Lung (tissue), 12 donors: Measurements from ENCODE around the gene RNF214. TPM values are rescaled to one million over a fixed set of nuclear protein-coding genes. Genes with fewer than 3 reads are reported as not detected.

ENCODE experiments used
- ATAC-seq: fragments of 200-7000 bp; cut with Tn5 transposase; one replicate; pipeline ENCODE4 v1.9.1; 2020; ENCODE audit warnings: moderate number of reproducible peaks; ENCODE audit not compliant: insufficient read depth, low FRiP score
- DNase-seq, 3 donors: peaks; one replicate each; pipeline ENCODE4 v3.0.0-alpha.2; 2013 to 2017
- H3K27ac ChIP-seq, 2 donors: one replicate each; pipeline ENCODE4 v1.5.1; 2013; ENCODE audit warnings: mild to moderate bottlenecking in 2 of 2, moderate library complexity in 2 of 2, control low read depth in 1 of 2, inconsistent platforms in 1 of 2, low read depth in 1 of 2, low read length in 1 of 2
- H3K27me3 ChIP-seq, 3 donors: one replicate each; pipeline ENCODE4 v1.5.1; 2013; ENCODE audit warnings: low read length in 2 of 3; ENCODE audit not compliant: control insufficient read depth in 3 of 3, insufficient read depth in 3 of 3
- H3K36me3 ChIP-seq, 4 donors: one replicate each; pipeline ENCODE4 v1.5.1; 2013; ENCODE audit warnings: low read length in 4 of 4, mild to moderate bottlenecking in 1 of 4, moderate library complexity in 1 of 4; ENCODE audit not compliant: control insufficient read depth in 4 of 4, insufficient read depth in 4 of 4
- H3K4me1 ChIP-seq, 5 donors: one replicate each; pipeline ENCODE4 v1.5.1; 2013; ENCODE audit warnings: low read length in 5 of 5, mild to moderate bottlenecking in 2 of 5, moderate library complexity in 1 of 5; ENCODE audit not compliant: control insufficient read depth in 5 of 5, insufficient read depth in 5 of 5
- H3K4me3 ChIP-seq: one replicate; pipeline ENCODE4 v1.5.1; 2013; ENCODE audit warnings: mild to moderate bottlenecking, control low read depth, moderate library complexity
- H3K9ac ChIP-seq, 2 donors: one replicate each; pipeline ENCODE4 v1.5.1; 2013; ENCODE audit warnings: low read length in 2 of 2, control low read depth in 1 of 2; ENCODE audit not compliant: insufficient read depth in 1 of 2
- H3K9me3 ChIP-seq, 4 donors: one replicate each; pipeline ENCODE4 v1.5.1; 2013; ENCODE audit warnings: low read length in 3 of 4, mild to moderate bottlenecking in 1 of 4, moderate library complexity in 1 of 4; ENCODE audit not compliant: control insufficient read depth in 4 of 4, insufficient read depth in 3 of 4
- WGBS, 2 donors: extraction: QIAGEN DNeasy Blood & Tissue Kit; methylation state at CpG; one replicate each; pipeline ENCODE4 v1.1.7; 2013; 5-methylcytosine and 5-hydroxymethylcytosine counted together
- polyA plus RNA-seq, 2 donors: library from polyadenylated mRNA; stranded (reverse); fragments of 200-250 nt; gene quantifications; one replicate each; pipeline ENCODE4 v1.2.1, GENCODE V29; 2013
- total RNA-seq, 2 donors: library from RNA; depleted of rRNA in 1 of 2; stranded (reverse); fragments of >200 nt in 1 of 2; gene quantifications; one replicate each; pipeline ENCODE4 v1.2.1, GENCODE V29; 2014 to 2021
- TF ChIP-seq, protein P1 (sequence below): IDR thresholded peaks from 2 replicates; pipeline ENCODE4 v1.5.1; 2012; ENCODE audit warnings: mild to moderate bottlenecking; ENCODE audit errors: control extremely low read depth, extremely low read depth
- donor health status: control.
- donor health status: control.
- donor health status: Bipolar disorder and iron deficiency.
- donor health status: healthy.
- donor health status: DM: yes; HTN: yes; CAD: no.

Gene RNF214
- total and polyA plus RNA-seq, 4 donors: 8.6 to 19.8 (median 14.6) TPM

GRCh38 chr11:117223741-117224689 lies 8.5 kb upstream of the RNF214 start:
- no peak for ATAC-seq
- no peaks in the 10 kb centered on the region for H3K27me3 ChIP-seq
- no peak for DNase-seq
- 84 to 85% methylated on average over 17 of the region's 17 CpGs for WGBS, 2 donors
- no peaks in the 10 kb centered on the region for H3K9me3 ChIP-seq
- no peak overlapping the region for H3K27ac ChIP-seq
- no peak overlapping the region for H3K9ac ChIP-seq
- TF ChIP-seq, protein P1, sequence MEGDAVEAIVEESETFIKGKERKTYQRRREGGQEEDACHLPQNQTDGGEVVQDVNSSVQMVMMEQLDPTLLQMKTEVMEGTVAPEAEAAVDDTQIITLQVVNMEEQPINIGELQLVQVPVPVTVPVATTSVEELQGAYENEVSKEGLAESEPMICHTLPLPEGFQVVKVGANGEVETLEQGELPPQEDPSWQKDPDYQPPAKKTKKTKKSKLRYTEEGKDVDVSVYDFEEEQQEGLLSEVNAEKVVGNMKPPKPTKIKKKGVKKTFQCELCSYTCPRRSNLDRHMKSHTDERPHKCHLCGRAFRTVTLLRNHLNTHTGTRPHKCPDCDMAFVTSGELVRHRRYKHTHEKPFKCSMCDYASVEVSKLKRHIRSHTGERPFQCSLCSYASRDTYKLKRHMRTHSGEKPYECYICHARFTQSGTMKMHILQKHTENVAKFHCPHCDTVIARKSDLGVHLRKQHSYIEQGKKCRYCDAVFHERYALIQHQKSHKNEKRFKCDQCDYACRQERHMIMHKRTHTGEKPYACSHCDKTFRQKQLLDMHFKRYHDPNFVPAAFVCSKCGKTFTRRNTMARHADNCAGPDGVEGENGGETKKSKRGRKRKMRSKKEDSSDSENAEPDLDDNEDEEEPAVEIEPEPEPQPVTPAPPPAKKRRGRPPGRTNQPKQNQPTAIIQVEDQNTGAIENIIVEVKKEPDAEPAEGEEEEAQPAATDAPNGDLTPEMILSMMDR: no peak
- peaks cover 16 to 51% (median 26%) of the 10 kb centered on the region in 4 donors for H3K36me3 ChIP-seq
- peaks cover 0 to 20% (median 6%) of the 10 kb centered on the region in 5 donors for H3K4me1 ChIP-seq
- H3K4me3 ChIP-seq: no peak overlapping the region

DNA sequence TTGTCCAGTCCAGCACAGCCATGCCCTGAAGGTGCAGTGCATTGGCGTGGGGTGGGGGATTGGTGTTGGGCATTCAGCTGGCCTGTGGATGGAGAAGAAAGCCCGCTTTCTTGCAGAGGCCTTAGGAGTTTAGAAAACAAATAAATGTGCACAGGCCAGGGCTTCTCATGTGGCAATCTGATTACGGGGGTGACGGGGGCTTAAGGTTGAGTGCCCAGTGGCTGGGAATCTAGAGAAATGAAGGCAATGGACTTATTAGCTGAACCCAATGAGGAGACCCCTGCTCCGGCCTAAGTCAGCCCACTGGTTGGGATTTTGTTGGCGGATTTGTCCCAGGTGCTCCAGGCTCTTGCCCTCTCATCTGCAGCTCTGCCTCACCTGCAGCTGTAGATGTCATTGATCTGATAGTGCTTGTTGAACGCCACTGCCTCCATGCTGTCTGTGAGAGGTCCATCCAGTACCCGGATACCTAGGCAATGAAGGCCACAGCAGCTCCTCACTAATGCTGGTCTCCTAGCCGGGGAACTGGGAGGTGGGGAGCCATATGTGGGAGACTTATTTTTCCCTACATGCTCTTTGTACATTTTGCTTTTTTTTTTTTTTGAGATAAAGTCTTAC lies 6.8 kb upstream of the RNF214 start:
- ATAC-seq (no peak), DNase-seq (no peak)
- peaks cover 0 to 17% (median 7%) of the 10 kb centered on the region in 5 donors for H3K4me1 ChIP-seq
- H3K27me3 ChIP-seq: no peaks in the 10 kb centered on the region
- TF ChIP-seq, protein P1: no peak
- no peak overlapping the region for H3K9ac ChIP-seq
- H3K27ac ChIP-seq: no peak overlapping the region
- peaks cover 12 to 52% (median 24%) of the 10 kb centered on the region in 4 donors for H3K36me3 ChIP-seq
- WGBS, 2 donors: 95% methylated on average over 9 of the region's 9 CpGs
- no peaks in the 10 kb centered on the region for H3K9me3 ChIP-seq
- no peak overlapping the region for H3K4me3 ChIP-seq

GRCh38 chr11:117226388-117227385 lies 5.8 kb upstream of the RNF214 start:
- Histone ChIP-seq H3K27me3 (no peaks in the 10 kb centered on the region), H3K27ac (no peak overlapping the region), H3K36me3 (peaks cover 12 to 46% (median 23%) of the 10 kb centered on the region in 4 donors), H3K4me1 (peaks cover 0 to 16% (median 1%) of the 10 kb centered on the region in 5 donors), H3K4me3 (no peak overlapping the region), H3K9ac (no peak overlapping the region), H3K9me3 (no peaks in the 10 kb centered on the region)
- DNase-seq (peak; percentile 54 to 89 (median 86)), ATAC-seq (peak; percentile 81)
- TF ChIP-seq, protein P1: peak; percentile 80
- 75 to 77% methylated on average over 19 of the region's 19 CpGs for WGBS, 2 donors
